ENCODE data around the gene CCBE1. TPM values are rescaled to one million over a fixed set of nuclear protein-coding genes. Genes with fewer than 3 reads are reported as not detected.

CCBE1 gene
- total and polyA plus RNA-seq, 7 donors, result 0.23 to 61.1 (median 38.9) TPM

DNA sequence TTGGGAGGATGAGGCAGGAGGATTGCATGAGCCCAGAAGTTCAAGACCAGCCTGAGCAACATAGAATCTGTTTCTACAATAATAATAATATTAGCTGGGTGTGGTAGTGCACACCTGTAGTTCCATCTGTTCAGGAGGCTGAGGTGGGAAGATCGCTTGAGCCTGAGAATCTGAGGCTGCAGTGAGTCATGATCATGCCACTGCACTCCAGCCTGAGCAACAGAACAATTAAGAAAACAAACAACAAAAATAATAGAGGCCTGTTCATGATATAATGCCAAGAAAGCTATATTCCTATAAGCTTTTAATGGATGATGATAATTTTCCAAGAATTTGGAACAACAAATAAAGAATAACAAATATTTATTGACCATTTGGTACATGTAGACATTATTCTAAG, 6.9 kb upstream of the CCBE1 start:
- TF ChIP-seq POLR2AphosphoS5 (IDR thresholded peaks at IDR 0.05) (no peak), POLR2A (IDR thresholded peaks at IDR 0.05) (no peak), EP300 (IDR thresholded peaks at IDR 0.05) (no peak)
- TF ChIP-seq, protein P1, sequence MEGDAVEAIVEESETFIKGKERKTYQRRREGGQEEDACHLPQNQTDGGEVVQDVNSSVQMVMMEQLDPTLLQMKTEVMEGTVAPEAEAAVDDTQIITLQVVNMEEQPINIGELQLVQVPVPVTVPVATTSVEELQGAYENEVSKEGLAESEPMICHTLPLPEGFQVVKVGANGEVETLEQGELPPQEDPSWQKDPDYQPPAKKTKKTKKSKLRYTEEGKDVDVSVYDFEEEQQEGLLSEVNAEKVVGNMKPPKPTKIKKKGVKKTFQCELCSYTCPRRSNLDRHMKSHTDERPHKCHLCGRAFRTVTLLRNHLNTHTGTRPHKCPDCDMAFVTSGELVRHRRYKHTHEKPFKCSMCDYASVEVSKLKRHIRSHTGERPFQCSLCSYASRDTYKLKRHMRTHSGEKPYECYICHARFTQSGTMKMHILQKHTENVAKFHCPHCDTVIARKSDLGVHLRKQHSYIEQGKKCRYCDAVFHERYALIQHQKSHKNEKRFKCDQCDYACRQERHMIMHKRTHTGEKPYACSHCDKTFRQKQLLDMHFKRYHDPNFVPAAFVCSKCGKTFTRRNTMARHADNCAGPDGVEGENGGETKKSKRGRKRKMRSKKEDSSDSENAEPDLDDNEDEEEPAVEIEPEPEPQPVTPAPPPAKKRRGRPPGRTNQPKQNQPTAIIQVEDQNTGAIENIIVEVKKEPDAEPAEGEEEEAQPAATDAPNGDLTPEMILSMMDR (IDR thresholded peaks at IDR 0.05), result no peak
- Histone ChIP-seq H3K27ac (no peak overlapping the region), H3K27me3 (no peaks in the 10 kb centered on the region), H3K9me3 (no peaks in the 10 kb centered on the region), H3K4me3 (no peak overlapping the region), H3K4me1 (peaks cover 0 to 74% (median 50%) of the 10 kb centered on the region in 4 donors), H3K36me3 (no peaks in the 10 kb centered on the region)
- WGBS, 2 donors, result 63 to 80% methylated on average over 1 of the region's 1 CpG
- no peak for DNase-seq
- intact Hi-C loops (cut with DNase I), result loop anchor here (5.0 to 10.0 kb wide), 2 partner anchors 118 to 349 kb away; partner anchors contain the start of gene LMAN1

DNA sequence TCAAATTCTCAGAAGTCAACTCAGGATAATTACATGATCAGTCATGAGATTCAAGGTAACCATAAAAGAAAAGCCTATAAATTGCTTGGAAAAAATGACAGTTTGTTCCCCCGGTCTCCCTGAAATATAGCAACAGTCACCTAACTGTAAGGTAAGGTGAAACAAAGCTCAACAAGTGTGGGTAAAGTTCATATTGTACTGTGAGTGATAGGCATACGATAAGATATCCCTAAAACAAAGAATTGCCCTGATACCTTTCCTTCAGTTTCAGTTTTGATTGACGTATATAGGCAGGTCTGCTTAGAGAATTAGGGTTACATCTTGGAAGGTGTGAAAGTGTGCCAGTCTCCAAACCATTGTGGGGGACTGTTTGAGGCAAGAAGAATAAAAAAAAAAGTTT, 4.0 kb upstream of the CCBE1 start:
- peaks cover 0 to 14% (median 0%) of the 10 kb centered on the region in 3 donors for H3K27me3 ChIP-seq
- no peaks in the 10 kb centered on the region for H3K9me3 ChIP-seq
- 13 to 51% methylated on average over 3 of the region's 3 CpGs for WGBS, 2 donors
- DNase-seq, result no peak
- TF ChIP-seq, protein P1 (IDR thresholded peaks at IDR 0.05), result no peak
- TF ChIP-seq POLR2AphosphoS5 (IDR thresholded peaks at IDR 0.05) (peak in 1 of 4 donors; percentile 34), POLR2A (IDR thresholded peaks at IDR 0.05) (no peak), EP300 (IDR thresholded peaks at IDR 0.05) (no peak)
- no peaks in the 10 kb centered on the region for H3K36me3 ChIP-seq
- H3K4me3 ChIP-seq, result no peak overlapping the region
- peaks cover 0 to 72% (median 56%) of the 10 kb centered on the region in 4 donors for H3K4me1 ChIP-seq
- peak overlapping the region in 3 of 4 donors; percentile 85 to 89 (median 86) for H3K27ac ChIP-seq
- intact Hi-C loops (cut with DNase I), result loop anchor here (5.0 to 10.0 kb wide), 2 partner anchors 121 to 346 kb away; partner anchors contain the start of gene LMAN1

DNA sequence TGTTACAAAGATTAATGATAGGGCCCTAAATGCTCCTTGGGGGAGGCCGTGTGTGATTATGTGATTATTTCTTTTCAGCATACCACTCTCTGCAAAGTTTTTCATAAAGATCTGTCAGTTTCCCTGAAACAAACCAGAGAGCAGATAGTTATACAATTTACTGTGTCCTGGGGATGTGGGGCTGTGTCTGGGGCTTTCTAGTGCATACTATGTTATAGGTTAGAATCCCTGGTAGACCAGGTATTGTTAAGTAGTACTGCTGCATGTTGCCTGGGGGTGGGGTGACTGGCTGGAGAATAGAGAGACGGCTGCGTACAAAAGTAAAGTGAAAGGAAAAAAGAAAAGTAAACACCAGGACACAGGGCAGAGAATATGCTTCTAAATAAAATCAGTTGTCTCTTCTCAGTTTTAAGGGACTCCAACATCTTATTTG, 3.3 kb upstream of the CCBE1 start:
- Histone ChIP-seq H3K4me1 (peaks cover 0 to 68% (median 54%) of the 10 kb centered on the region in 4 donors), H3K36me3 (no peaks in the 10 kb centered on the region), H3K27me3 (peaks cover 0 to 17% (median 0%) of the 10 kb centered on the region in 3 donors), H3K9me3 (no peaks in the 10 kb centered on the region), H3K4me3 (peak overlapping the region in 2 of 4 donors; percentile 1 to 19), H3K27ac (peak overlapping the region in 3 of 4 donors; percentile 85 to 89 (median 86))
- TF ChIP-seq POLR2AphosphoS5 (IDR thresholded peaks at IDR 0.05) (peak in 1 of 4 donors; percentile 6), EP300 (IDR thresholded peaks at IDR 0.05) (no peak)
- intact Hi-C loops (cut with DNase I), result loop anchor here (5.0 to 10.0 kb wide), 2 partner anchors 122 to 346 kb away; partner anchors contain the start of gene LMAN1
- 21 to 67% methylated on average over 3 of the region's 3 CpGs for WGBS, 2 donors
- no peak for DNase-seq

DNA sequence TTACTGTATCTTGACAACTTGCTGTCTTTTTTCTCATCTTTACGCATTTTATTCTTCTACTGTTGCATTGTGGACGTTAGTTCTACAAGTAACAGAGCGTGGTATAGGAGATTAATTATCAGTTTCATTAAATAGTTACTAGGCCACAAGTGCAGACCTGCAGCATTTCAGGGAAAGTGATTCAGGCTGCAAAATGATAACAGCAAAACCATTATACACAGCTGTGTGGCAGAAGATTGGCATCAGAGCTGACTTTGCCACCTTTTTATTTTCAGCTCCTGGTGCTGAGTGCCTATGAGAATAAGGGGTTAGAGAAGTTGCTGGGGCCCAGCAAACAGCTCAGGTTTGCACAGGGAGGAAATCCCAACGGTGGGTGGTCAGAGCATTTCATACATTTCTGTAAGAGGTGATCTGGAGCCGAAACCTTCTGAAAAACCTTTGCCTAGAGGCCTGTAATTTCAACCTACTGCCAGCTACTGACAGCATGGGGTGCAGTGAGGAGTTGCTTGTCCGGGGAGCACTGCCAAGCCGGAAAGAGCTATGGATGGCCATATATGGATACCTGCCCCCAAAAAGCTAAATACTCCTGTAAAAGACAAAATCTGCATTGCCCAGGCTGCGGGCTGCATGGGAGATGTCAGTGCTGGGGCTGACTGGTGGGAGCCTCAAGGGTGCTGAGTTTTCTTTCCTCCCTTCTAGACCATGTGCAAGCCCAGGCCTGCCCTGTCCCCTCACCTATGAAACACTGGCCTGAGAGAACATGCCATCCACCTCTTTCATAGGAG, 2.7 kb upstream of the CCBE1 start:
- WGBS, 2 donors, result 91% methylated on average over 8 of the region's 8 CpGs
- no peaks in the 10 kb centered on the region for H3K36me3 ChIP-seq
- H3K9me3 ChIP-seq, result no peaks in the 10 kb centered on the region
- no peak for DNase-seq
- H3K4me3 ChIP-seq, result peak overlapping the region in 1 of 4 donors; percentile 19
- H3K4me1 ChIP-seq, result peaks cover 0 to 62% (median 48%) of the 10 kb centered on the region in 4 donors
- intact Hi-C loops (cut with DNase I), result loop anchor here (5.0 to 10.0 kb wide), 5 partner anchors 48 to 345 kb away; partner anchors contain the start of gene LMAN1
- peak overlapping the region in 3 of 4 donors; percentile 85 to 89 (median 86) for H3K27ac ChIP-seq
- TF ChIP-seq EP300 (IDR thresholded peaks at IDR 0.05) (no peak), POLR2AphosphoS5 (IDR thresholded peaks at IDR 0.05) (no peak), POLR2A (IDR thresholded peaks at IDR 0.05) (no peak)
- TF ChIP-seq, protein P1 (IDR thresholded peaks at IDR 0.05), result no peak
- peaks cover 0 to 17% (median 0%) of the 10 kb centered on the region in 3 donors for H3K27me3 ChIP-seq

DNA sequence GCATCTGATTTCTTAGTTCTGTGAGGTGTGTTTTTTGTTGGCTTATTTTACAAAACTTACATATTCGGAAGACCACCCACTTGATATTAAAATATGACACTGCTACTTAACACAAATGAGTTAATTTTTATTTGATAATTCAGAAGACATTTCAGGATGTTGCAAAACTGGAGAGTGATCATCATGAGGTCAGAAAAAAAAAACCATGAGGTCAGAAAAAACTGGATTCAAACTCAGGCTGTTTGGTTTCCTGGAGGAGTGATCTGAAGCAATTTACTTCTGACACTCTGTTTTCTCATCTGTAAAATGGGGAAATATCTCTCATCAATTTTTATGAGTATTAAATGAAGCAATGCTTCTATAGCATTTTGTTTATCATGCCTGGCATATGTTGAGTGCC, 1.8 kb upstream of the CCBE1 start:
- intact Hi-C loops (cut with DNase I), result loop anchor here (5.0 kb wide), 3 partner anchors 47 to 237 kb away; no protein-coding TSS in a partner anchor
- Histone ChIP-seq H3K27ac (peak overlapping the region in 3 of 4 donors; percentile 85 to 89 (median 86)), H3K27me3 (peaks cover 0 to 17% (median 0%) of the 10 kb centered on the region in 3 donors), H3K9me3 (no peaks in the 10 kb centered on the region), H3K36me3 (no peaks in the 10 kb centered on the region), H3K4me1 (peaks cover 0 to 62% (median 47%) of the 10 kb centered on the region in 4 donors), H3K4me3 (peak overlapping the region in 2 of 4 donors; percentile 77 to 95)
- DNase-seq, result no peak
- 92 to 97% methylated on average over 1 of the region's 1 CpG for WGBS, 2 donors
- TF ChIP-seq, protein P1 (IDR thresholded peaks at IDR 0.05), result no peak
- TF ChIP-seq POLR2A (IDR thresholded peaks at IDR 0.05) (no peak), EP300 (IDR thresholded peaks at IDR 0.05) (no peak), POLR2AphosphoS5 (IDR thresholded peaks at IDR 0.05) (no peak)
